ENCODE results near the gene ZXDC.

DNA sequence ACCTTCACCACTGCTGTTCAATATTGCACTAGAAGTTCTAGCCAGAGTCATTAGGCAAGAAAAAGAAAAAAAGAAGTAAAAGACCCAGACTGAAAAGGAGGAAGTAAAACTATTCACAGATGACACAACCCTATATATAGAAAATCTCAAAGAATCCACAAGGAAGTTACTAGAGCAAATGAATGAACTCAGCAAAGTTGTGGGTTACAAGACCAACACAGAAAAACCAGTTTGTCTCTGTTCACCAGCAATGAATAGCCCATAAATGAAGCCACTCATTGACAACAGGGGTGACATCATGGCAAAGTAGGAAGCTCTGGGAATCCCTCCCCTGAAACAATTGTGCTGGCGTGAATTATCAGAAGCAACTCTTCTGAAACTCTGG, 76.3 kb downstream of the ZXDC start:
- no peak for TF ChIP-seq EZH2 (IDR thresholded peaks at IDR 0.05; ENCODE audit: insufficient read depth, poor library complexity, severe bottlenecking)
- no peak for TF ChIP-seq EZH2phosphoT487 (IDR thresholded peaks at IDR 0.05; ENCODE audit: insufficient read depth, low read depth)
